GM23338 (cell line): ENCODE data around the gene ADCY5. TPM values are rescaled to one million over a fixed set of nuclear protein-coding genes. Genes with fewer than 3 reads are reported as not detected.

Source experiments
- ATAC-seq: fragments of 200-7000 bp; cut with Tn5 transposase; 3 replicates; pipeline ENCODE4 v1.9.1; 2020
- DNase-seq: peaks from one replicate; pipeline ENCODE4 v3.0.0-alpha.2; 2015; ENCODE audit warnings: low spot score
- H2AFZ ChIP-seq: fragments of 200-600 bp; sonication (generic); 2 replicates; pipeline ENCODE4 v1.8.0; 2016; ENCODE audit warnings: antibody characterized with exemption, mild to moderate bottlenecking, moderate library complexity
- H3F3A ChIP-seq: fragments of 200-600 bp; sonication (generic); replicated peaks from 2 replicates; pipeline ENCODE4 v1.8.0; 2017; ENCODE audit warnings: antibody characterized with exemption, mixed run types, low read depth
- H3K27ac ChIP-seq: fragments of 200-600 bp; sonication (generic); 2 replicates; pipeline ENCODE4 v1.6.1; 2016; ENCODE audit warnings: low read depth
- H3K27me3 ChIP-seq: fragments of 200-600 bp; sonication (generic); 2 replicates; pipeline ENCODE4 v1.8.0; 2016; ENCODE audit warnings: mild to moderate bottlenecking, mixed run types, moderate library complexity; ENCODE audit not compliant: insufficient read depth
- H3K36me3 ChIP-seq: fragments of 200-600 bp; sonication (generic); 2 replicates; pipeline ENCODE4 v1.8.0; 2016; ENCODE audit warnings: mild to moderate bottlenecking; ENCODE audit not compliant: insufficient read depth
- H3K4me1 ChIP-seq: fragments of 200-600 bp; sonication (generic); 2 replicates; pipeline ENCODE4 v1.8.0; 2016; ENCODE audit warnings: mild to moderate bottlenecking, moderate library complexity; ENCODE audit not compliant: insufficient read depth
- H3K4me2 ChIP-seq: fragments of 200-600 bp; sonication (generic); 2 replicates; pipeline ENCODE4 v1.7.1; 2017; ENCODE audit warnings: mixed run types
- H3K4me3 ChIP-seq: fragments of 200-600 bp; sonication (generic); 2 replicates; pipeline ENCODE4 v1.6.1; 2016; ENCODE audit warnings: mixed run types
- H3K79me2 ChIP-seq: fragments of 200-600 bp; sonication (generic); replicated peaks from 2 replicates; pipeline ENCODE4 v1.8.0; 2017; ENCODE audit warnings: mild to moderate bottlenecking; ENCODE audit not compliant: insufficient read depth
- H3K9me2 ChIP-seq: fragments of 200-600 bp; sonication (generic); 2 replicates; pipeline ENCODE4 v1.8.0; 2017; ENCODE audit not compliant: insufficient read depth
- H4K20me1 ChIP-seq: fragments of 200-600 bp; sonication (generic); replicated peaks from 2 replicates; pipeline ENCODE4 v1.8.0; 2017; ENCODE audit warnings: mild to moderate bottlenecking; ENCODE audit not compliant: insufficient read depth
- H3K27ac Mint-ChIP-seq: 2 replicates; pipeline ENCODE4 v1.8.0; 2020; ENCODE audit warnings: inconsistent platforms, mild to moderate bottlenecking, moderate library complexity, mixed read lengths
- H3K27me3 Mint-ChIP-seq: 3 replicates; pipeline ENCODE4 v1.8.0; 2022; ENCODE audit warnings: low read depth, mild to moderate bottlenecking, moderate library complexity, mixed read lengths, inconsistent platforms; ENCODE audit not compliant: insufficient read depth, poor library complexity
- H3K36me3 Mint-ChIP-seq: 3 replicates; pipeline ENCODE4 v1.8.0; 2021; ENCODE audit warnings: low read depth, mild to moderate bottlenecking, inconsistent platforms, moderate library complexity, mixed read lengths
- H3K4me1 Mint-ChIP-seq: 3 replicates; pipeline ENCODE4 v1.8.0; 2020; ENCODE audit warnings: mild to moderate bottlenecking, inconsistent platforms, mixed read lengths
- H3K4me3 Mint-ChIP-seq: 3 replicates; pipeline ENCODE4 v1.8.0; 2021; ENCODE audit warnings: moderate library complexity, mild to moderate bottlenecking, inconsistent platforms, mixed read lengths
- H3K9me3 Mint-ChIP-seq: 3 replicates; pipeline ENCODE4 v1.8.0; 2020; ENCODE audit warnings: moderate library complexity, mild to moderate bottlenecking, inconsistent platforms, mixed read lengths
- EZH2 ChIP-seq: fragments of 200-600 bp; sonication (generic); IDR thresholded peaks from one replicate; pipeline ENCODE4 v1.8.0; 2017; ENCODE audit warnings: antibody characterized with exemption, mild to moderate bottlenecking, low read depth; ENCODE audit not compliant: unreplicated experiment
- JUNB ChIP-seq: IDR thresholded peaks from one replicate; pipeline ENCODE4 v1.6.1; 2016; ENCODE audit warnings: antibody characterized with exemption; ENCODE audit not compliant: unreplicated experiment
- NANOG ChIP-seq: IDR thresholded peaks from 2 replicates; pipeline ENCODE4 v1.6.1; 2016; ENCODE audit warnings: antibody characterized with exemption, borderline replicate concordance
- POLR2AphosphoS5 ChIP-seq: IDR thresholded peaks from 2 replicates; pipeline ENCODE4 v1.6.1; 2016; ENCODE audit warnings: antibody characterized with exemption, low read depth
- ZNF114 ChIP-seq: fragments of 250-450 bp; sonication (Bioruptor Pico); IDR thresholded peaks from 2 replicates; pipeline ENCODE4 v1.5.0; 2020; ENCODE audit warnings: mild to moderate bottlenecking, moderate library complexity
- polyA plus RNA-seq: library from polyadenylated mRNA; unstranded; fragments of >200 nt; fragmentation: Nextera tagmentation; extraction: Ambion mirVana; gene quantifications from 2 replicates; pipeline ENCODE4 v1.2.1, GENCODE V29; 2016
- total RNA-seq: library from RNA; depleted of rRNA; stranded (reverse); fragments of >200 nt; shearing (Covaris generic); gene quantifications from 2 replicates; pipeline ENCODE4 v1.2.3, GENCODE V29; 2014
- TF ChIP-seq, protein P1 (sequence below): fragments of 250-450 bp; sonication (Bioruptor Pico); IDR thresholded peaks from 2 replicates; pipeline ENCODE4 v1.5.0; 2020; ENCODE audit warnings: mild to moderate bottlenecking, moderate library complexity
- TF ChIP-seq, protein P2 (sequence below): IDR thresholded peaks from one replicate; pipeline ENCODE4 v1.6.1; 2018; ENCODE audit warnings: antibody characterized with exemption; ENCODE audit not compliant: unreplicated experiment

Gene ADCY5
- total and polyA plus RNA-seq, 2 experiments from 2014 or later = 3.5 to 10.2 TPM

GRCh38 chr3:123419181-123419849, 29.6 kb downstream of the ADCY5 start (continued):
- TF ChIP-seq, protein P1, sequence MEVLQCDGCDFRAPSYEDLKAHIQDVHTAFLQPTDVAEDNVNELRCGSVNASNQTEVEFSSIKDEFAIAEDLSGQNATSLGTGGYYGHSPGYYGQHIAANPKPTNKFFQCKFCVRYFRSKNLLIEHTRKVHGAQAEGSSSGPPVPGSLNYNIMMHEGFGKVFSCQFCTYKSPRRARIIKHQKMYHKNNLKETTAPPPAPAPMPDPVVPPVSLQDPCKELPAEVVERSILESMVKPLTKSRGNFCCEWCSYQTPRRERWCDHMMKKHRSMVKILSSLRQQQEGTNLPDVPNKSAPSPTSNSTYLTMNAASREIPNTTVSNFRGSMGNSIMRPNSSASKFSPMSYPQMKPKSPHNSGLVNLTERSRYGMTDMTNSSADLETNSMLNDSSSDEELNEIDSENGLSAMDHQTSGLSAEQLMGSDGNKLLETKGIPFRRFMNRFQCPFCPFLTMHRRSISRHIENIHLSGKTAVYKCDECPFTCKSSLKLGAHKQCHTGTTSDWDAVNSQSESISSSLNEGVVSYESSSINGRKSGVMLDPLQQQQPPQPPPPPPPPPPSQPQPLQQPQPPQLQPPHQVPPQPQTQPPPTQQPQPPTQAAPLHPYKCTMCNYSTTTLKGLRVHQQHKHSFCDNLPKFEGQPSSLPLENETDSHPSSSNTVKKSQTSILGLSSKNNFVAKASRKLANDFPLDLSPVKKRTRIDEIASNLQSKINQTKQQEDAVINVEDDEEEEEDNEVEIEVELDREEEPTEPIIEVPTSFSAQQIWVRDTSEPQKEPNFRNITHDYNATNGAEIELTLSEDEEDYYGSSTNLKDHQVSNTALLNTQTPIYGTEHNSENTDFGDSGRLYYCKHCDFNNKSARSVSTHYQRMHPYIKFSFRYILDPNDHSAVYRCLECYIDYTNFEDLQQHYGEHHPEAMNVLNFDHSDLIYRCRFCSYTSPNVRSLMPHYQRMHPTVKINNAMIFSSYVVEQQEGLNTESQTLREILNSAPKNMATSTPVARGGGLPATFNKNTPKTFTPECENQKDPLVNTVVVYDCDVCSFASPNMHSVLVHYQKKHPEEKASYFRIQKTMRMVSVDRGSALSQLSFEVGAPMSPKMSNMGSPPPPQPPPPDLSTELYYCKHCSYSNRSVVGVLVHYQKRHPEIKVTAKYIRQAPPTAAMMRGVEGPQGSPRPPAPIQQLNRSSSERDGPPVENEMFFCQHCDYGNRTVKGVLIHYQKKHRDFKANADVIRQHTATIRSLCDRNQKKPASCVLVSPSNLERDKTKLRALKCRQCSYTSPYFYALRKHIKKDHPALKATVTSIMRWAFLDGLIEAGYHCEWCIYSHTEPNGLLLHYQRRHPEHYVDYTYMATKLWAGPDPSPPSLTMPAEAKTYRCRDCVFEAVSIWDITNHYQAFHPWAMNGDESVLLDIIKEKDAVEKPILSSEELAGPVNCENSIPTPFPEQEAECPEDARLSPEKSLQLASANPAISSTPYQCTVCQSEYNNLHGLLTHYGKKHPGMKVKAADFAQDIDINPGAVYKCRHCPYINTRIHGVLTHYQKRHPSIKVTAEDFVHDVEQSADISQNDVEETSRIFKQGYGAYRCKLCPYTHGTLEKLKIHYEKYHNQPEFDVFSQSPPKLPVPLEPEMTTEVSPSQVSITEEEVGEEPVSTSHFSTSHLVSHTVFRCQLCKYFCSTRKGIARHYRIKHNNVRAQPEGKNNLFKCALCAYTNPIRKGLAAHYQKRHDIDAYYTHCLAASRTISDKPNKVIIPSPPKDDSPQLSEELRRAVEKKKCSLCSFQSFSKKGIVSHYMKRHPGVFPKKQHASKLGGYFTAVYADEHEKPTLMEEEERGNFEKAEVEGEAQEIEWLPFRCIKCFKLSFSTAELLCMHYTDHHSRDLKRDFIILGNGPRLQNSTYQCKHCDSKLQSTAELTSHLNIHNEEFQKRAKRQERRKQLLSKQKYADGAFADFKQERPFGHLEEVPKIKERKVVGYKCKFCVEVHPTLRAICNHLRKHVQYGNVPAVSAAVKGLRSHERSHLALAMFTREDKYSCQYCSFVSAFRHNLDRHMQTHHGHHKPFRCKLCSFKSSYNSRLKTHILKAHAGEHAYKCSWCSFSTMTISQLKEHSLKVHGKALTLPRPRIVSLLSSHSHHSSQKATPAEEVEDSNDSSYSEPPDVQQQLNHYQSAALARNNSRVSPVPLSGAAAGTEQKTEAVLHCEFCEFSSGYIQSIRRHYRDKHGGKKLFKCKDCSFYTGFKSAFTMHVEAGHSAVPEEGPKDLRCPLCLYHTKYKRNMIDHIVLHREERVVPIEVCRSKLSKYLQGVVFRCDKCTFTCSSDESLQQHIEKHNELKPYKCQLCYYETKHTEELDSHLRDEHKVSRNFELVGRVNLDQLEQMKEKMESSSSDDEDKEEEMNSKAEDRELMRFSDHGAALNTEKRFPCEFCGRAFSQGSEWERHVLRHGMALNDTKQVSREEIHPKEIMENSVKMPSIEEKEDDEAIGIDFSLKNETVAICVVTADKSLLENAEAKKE = no peak
- TF ChIP-seq NANOG (no peak), POLR2AphosphoS5 (no peak)
- TF ChIP-seq, protein P2, sequence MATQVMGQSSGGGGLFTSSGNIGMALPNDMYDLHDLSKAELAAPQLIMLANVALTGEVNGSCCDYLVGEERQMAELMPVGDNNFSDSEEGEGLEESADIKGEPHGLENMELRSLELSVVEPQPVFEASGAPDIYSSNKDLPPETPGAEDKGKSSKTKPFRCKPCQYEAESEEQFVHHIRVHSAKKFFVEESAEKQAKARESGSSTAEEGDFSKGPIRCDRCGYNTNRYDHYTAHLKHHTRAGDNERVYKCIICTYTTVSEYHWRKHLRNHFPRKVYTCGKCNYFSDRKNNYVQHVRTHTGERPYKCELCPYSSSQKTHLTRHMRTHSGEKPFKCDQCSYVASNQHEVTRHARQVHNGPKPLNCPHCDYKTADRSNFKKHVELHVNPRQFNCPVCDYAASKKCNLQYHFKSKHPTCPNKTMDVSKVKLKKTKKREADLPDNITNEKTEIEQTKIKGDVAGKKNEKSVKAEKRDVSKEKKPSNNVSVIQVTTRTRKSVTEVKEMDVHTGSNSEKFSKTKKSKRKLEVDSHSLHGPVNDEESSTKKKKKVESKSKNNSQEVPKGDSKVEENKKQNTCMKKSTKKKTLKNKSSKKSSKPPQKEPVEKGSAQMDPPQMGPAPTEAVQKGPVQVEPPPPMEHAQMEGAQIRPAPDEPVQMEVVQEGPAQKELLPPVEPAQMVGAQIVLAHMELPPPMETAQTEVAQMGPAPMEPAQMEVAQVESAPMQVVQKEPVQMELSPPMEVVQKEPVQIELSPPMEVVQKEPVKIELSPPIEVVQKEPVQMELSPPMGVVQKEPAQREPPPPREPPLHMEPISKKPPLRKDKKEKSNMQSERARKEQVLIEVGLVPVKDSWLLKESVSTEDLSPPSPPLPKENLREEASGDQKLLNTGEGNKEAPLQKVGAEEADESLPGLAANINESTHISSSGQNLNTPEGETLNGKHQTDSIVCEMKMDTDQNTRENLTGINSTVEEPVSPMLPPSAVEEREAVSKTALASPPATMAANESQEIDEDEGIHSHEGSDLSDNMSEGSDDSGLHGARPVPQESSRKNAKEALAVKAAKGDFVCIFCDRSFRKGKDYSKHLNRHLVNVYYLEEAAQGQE = no peak

DNA sequence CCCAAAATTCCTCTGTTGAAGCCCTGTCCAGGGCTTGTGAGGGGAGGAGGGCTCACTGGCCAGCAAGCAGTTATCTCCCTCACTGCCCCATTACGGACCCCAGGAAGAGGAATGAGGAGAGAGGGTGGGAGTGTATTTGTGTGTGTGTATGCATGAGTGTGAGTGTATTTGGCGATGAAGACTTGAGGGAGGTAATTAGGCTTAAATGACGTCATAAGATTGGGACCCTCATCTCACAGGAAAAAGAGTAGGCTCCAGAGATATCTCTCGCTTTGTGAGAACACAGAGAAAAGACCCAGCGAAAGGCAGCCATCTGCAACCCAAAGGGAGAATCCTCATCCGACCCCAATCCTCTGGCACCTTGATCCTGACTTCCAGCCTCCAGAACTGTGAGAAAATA, 32.2 kb downstream of the ADCY5 start:
- no peak for ATAC-seq
- Histone ChIP-seq H3K27ac (no peak overlapping the region), H3K36me3 (no peaks in the 10 kb centered on the region), H3K4me2 (no peak overlapping the region), H3K4me1 (no peaks in the 10 kb centered on the region), H3K79me2 (no peaks in the 10 kb centered on the region), H3K27me3 (no peaks in the 10 kb centered on the region), H3K4me3 (no peak overlapping the region), H3F3A (no peaks in the 10 kb centered on the region), H4K20me1 (no peaks in the 10 kb centered on the region), H3K9me2 (no peaks in the 10 kb centered on the region), H2AFZ (no peak overlapping the region)
- Mint-ChIP-seq H3K36me3 (no peaks in the 10 kb centered on the region), H3K4me1 (peaks cover 20% of the 10 kb centered on the region), H3K27ac (no peak overlapping the region), H3K27me3 (peaks cover 10% of the 10 kb centered on the region), H3K4me3 (no peak overlapping the region), H3K9me3 (no peaks in the 10 kb centered on the region)
- no peak for DNase-seq
- TF ChIP-seq POLR2AphosphoS5 (no peak), JUNB (no peak), EZH2 (no peak), ZNF114 (CRISPR knock-in tag) (no peak)
- TF ChIP-seq, protein P2 = no peak
